Measurements from ENCODE around the gene DAGLA. TPM values are rescaled to one million over a fixed set of nuclear protein-coding genes. Genes with fewer than 3 reads are reported as not detected.
"Not testable (repeated sequence)": the region's sequence is repeated elsewhere in the genome, so short reads cannot be mapped to it uniquely, and the experiment has no call there.

The DAGLA gene
- total and polyA plus RNA-seq, 7 donors, result 0.57 to 5.1 (median 2.1) TPM

DNA sequence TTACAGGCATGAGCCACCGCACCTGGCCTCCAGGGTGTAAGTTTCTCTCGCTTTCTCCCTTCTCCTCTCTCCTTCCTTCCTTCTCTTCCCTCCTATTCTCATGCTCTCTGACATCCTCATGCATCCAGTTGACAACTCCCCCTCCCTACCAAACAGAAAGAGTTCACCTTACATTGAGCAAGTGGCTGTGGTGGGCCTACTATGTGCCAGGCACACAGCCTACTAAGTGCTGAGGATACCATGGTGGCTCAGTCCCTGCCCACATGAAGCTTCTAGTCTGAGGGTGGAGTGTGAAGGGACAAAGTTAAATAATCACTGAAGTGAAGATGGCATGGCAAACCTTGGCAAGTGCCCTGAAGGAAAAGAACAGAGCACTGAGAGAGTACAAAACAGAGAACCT, 9.6 kb upstream of the DAGLA start:
- no peaks in the 10 kb centered on the region for H3K36me3 ChIP-seq (ENCODE audit: insufficient read depth in 1 of 2, low read depth in 1 of 2)
- no peaks in the 10 kb centered on the region for H3K27me3 ChIP-seq (ENCODE audit: insufficient read depth in 3 of 3, low read length in 2 of 3)
- TF ChIP-seq, protein P1, sequence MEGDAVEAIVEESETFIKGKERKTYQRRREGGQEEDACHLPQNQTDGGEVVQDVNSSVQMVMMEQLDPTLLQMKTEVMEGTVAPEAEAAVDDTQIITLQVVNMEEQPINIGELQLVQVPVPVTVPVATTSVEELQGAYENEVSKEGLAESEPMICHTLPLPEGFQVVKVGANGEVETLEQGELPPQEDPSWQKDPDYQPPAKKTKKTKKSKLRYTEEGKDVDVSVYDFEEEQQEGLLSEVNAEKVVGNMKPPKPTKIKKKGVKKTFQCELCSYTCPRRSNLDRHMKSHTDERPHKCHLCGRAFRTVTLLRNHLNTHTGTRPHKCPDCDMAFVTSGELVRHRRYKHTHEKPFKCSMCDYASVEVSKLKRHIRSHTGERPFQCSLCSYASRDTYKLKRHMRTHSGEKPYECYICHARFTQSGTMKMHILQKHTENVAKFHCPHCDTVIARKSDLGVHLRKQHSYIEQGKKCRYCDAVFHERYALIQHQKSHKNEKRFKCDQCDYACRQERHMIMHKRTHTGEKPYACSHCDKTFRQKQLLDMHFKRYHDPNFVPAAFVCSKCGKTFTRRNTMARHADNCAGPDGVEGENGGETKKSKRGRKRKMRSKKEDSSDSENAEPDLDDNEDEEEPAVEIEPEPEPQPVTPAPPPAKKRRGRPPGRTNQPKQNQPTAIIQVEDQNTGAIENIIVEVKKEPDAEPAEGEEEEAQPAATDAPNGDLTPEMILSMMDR (IDR thresholded peaks at IDR 0.05), result no peak
- H3K27ac ChIP-seq, result no peak overlapping the region
- no peak for ATAC-seq
- no peaks in the 10 kb centered on the region for H3K4me1 ChIP-seq
- DNase-seq, result no peak
- intact Hi-C loops (cut with DNase I), result no loop called here
- H3K4me3 ChIP-seq, result no peak overlapping the region
- 93 to 100% (median 97%) methylated on average over 2 of the region's 2 CpGs for WGBS, 3 donors
- H3K9me3 ChIP-seq, result no peaks in the 10 kb centered on the region

DNA sequence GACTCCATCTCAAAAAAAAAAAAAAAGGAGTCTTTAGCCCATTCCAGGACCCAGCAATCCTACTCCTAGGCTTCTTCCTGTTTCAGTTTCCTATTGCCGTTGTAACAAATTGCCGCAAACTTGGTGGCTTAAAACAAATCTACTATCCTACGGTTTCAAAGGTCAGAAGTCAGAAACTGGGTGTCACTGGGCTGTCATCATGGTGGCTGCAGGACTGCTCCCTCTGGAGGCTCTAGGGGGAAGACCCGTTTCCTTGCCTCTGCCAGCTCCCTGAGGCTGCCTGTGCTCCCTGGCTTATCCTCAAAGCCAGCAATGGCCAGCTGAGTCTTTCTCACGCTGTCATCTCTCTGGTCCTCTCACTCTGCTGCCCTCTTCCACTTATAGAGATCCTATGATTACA, 8.7 kb upstream of the DAGLA start:
- peak in 1 of 2 donors; percentile 42 for DNase-seq
- 46 to 63% (median 53%) methylated on average over 5 of the region's 5 CpGs for WGBS, 3 donors
- no peaks in the 10 kb centered on the region for H3K36me3 ChIP-seq (ENCODE audit: insufficient read depth in 1 of 2, low read depth in 1 of 2)
- H3K27me3 ChIP-seq (ENCODE audit: insufficient read depth in 3 of 3, low read length in 2 of 3), result no peaks in the 10 kb centered on the region
- no peak for ATAC-seq
- H3K9me3 ChIP-seq, result no peaks in the 10 kb centered on the region
- TF ChIP-seq, protein P1 (IDR thresholded peaks at IDR 0.05), result no peak
- intact Hi-C loops (cut with DNase I), result no loop called here
- H3K4me3 ChIP-seq, result no peak overlapping the region
- no peak overlapping the region for H3K27ac ChIP-seq
- no peaks in the 10 kb centered on the region for H3K4me1 ChIP-seq

DNA sequence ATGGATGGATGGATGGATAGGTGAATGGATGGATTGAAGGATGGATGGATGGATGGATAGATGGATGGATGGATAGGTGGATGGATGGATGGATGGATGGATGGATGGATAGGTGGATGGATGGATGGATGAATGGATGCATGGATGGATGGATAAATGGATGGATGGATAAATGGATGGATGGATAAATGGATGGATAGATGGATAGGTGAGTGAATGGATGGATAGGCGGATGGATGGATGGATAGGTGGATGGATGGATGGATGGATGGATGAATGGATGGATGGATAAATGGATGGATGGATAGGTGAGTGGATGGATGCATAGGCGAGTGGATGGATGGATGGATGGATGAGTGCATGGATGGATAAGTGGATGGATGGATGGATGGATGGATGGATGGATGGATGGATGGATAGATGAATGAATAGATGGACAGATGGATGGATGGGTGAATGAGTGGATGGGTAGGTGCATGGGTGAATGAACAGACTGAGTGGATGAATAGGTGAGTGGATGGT, 6.2 kb upstream of the DAGLA start:
- DNase-seq; H3K4me3 ChIP-seq; H3K9me3 ChIP-seq; H3K4me1 ChIP-seq; ATAC-seq; H3K36me3 ChIP-seq (ENCODE audit: insufficient read depth in 1 of 2, low read depth in 1 of 2); H3K27me3 ChIP-seq (ENCODE audit: insufficient read depth in 3 of 3, low read length in 2 of 3); intact Hi-C loops (cut with DNase I); H3K27ac ChIP-seq: not testable (repeated sequence)
- 85 to 96% (median 92%) methylated on average over 2 of the region's 2 CpGs for WGBS, 3 donors

DNA sequence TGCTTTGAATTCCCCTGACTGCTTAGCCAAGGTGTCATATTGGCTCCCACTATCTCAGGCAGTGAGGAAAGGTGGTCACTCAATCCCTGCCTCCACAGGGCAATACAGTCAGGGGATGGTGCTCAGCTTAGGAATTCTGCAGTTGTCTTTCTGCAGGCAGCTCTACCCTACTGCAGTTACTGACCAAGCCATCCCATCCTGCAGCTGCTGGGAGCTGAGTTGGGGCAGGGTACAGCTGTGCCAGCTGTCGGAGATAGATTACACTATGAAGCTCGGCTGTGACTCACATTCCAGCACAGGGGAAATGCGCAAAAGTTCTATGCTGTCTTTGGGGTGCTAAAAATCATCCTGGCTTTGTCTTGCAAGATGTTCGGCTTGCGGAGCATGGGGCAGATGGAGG, 4.4 kb upstream of the DAGLA start:
- Histone ChIP-seq H3K4me1 (no peaks in the 10 kb centered on the region), H3K9me3 (no peaks in the 10 kb centered on the region), H3K27ac (no peak overlapping the region), H3K27me3 (ENCODE audit: insufficient read depth in 3 of 3, low read length in 2 of 3) (no peaks in the 10 kb centered on the region), H3K4me3 (no peak overlapping the region), H3K36me3 (ENCODE audit: insufficient read depth in 1 of 2, low read depth in 1 of 2) (no peaks in the 10 kb centered on the region)
- 19 to 33% (median 33%) methylated on average over 5 of the region's 5 CpGs for WGBS, 3 donors
- intact Hi-C loops (cut with DNase I), result no loop called here
- ATAC-seq, result peak in 3 of 4 donors; percentile 42 to 55 (median 44)
- TF ChIP-seq, protein P1 (IDR thresholded peaks at IDR 0.05), result no peak
- DNase-seq, result peak in 1 of 2 donors; percentile 49

DNA sequence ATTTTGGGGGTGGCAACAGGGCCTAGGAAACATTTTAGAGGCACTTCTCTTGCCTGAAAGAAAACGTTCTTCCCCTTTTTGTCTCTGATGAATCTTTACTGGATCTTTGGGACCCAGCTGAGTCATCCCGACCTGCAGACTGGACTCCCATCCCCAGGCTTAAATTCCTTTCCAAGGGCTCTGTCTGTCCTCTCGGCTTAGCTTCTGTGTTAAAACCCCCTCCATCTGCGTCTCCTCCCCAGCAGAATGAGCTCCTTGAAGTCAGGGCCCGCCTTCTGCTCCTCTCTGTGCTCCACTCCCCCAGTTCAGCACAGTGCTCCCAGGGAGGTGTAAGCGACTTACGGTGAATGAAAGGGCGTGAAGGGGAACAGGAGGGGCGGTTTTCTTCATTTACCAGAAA, 895 bp upstream of the DAGLA start:
- Histone ChIP-seq H3K9me3 (no peaks in the 10 kb centered on the region), H3K4me3 (no peak overlapping the region), H3K27me3 (ENCODE audit: insufficient read depth in 3 of 3, low read length in 2 of 3) (no peaks in the 10 kb centered on the region), H3K27ac (no peak overlapping the region), H3K4me1 (peaks cover 28% of the 10 kb centered on the region), H3K36me3 (ENCODE audit: insufficient read depth in 1 of 2, low read depth in 1 of 2) (no peaks in the 10 kb centered on the region)
- peak in 1 of 2 donors; percentile 8 for DNase-seq
- 71 to 77% (median 75%) methylated on average over 9 of the region's 9 CpGs for WGBS, 3 donors
- ATAC-seq, result no peak
- intact Hi-C loops (cut with DNase I), result no loop called here
- TF ChIP-seq, protein P1 (IDR thresholded peaks at IDR 0.05), result no peak
